K562 (cell line): ENCODE measurements around the gene VSIG10. TPM values are rescaled to one million over a fixed set of nuclear protein-coding genes. Genes with fewer than 3 reads are reported as not detected.

Source experiments
- CC2D1A ChIP-seq: fragments of 450-650 bp; IDR thresholded peaks from 2 replicates; pipeline ENCODE4 v1.6.1; 2017; ENCODE audit warnings: mild to moderate bottlenecking
- CUX1 ChIP-seq: fragments of 200-800 bp; sonication (Bioruptor generic); IDR thresholded peaks from 2 replicates; pipeline ENCODE4 v1.6.1; 2016; ENCODE audit warnings: missing genetic modification characterization, missing compliant biosample characterization
- DPF2 ChIP-seq: fragments of 450-650 bp; IDR thresholded peaks from 2 replicates; pipeline ENCODE4 v1.6.1; 2016
- E2F4 ChIP-seq: sonication (generic); formaldehyde crosslinking; IDR thresholded peaks from 2 replicates; pipeline ENCODE4 v1.8.0; 2022; ENCODE audit warnings: mild to moderate bottlenecking, low read depth, missing genetic modification reagents
- ILK ChIP-seq: fragments of 450-650 bp; IDR thresholded peaks from 2 replicates; pipeline ENCODE4 v1.6.1; 2016; ENCODE audit warnings: missing genetic modification characterization, low read depth, mild to moderate bottlenecking, missing compliant biosample characterization, moderate library complexity, borderline replicate concordance
- IRF9 ChIP-seq: fragments of 450-650 bp; IDR thresholded peaks from 2 replicates; pipeline ENCODE4 v1.6.1; 2016; ENCODE audit warnings: missing biosample characterization, missing genetic modification characterization
- JUNB ChIP-seq: fragments of 450-650 bp; formaldehyde crosslinking; conservative IDR thresholded peaks from 2 replicates; pipeline ENCODE4 v1.4.0; 2020; ENCODE audit warnings: mild to moderate bottlenecking
- KAT2B ChIP-seq: IDR thresholded peaks from one replicate; pipeline ENCODE4 v1.6.1; 2012; ENCODE audit warnings: low read depth, mild to moderate bottlenecking, control low read depth, inconsistent platforms, low read length, moderate library complexity
- MAX ChIP-seq: sonication (generic); formaldehyde crosslinking; IDR thresholded peaks from 2 replicates; pipeline ENCODE4 v1.9.0; 2022; ENCODE audit warnings: mild to moderate bottlenecking, missing genetic modification reagents
- MEF2A ChIP-seq: IDR thresholded peaks from 2 replicates; pipeline ENCODE4 v1.6.1; 2011; ENCODE audit warnings: low read depth, mild to moderate bottlenecking, low read length, moderate library complexity; ENCODE audit not compliant: control insufficient read depth
- NR4A1 ChIP-seq, 2 experiments: fragments of 250-450 bp in 1 of 2; fragments of 450-650 bp in 1 of 2; sonication (Bioruptor Pico) in 1 of 2; IDR thresholded peaks; 2 replicates each; pipeline versions ENCODE4 v1.4.0 to v1.6.1; 2016 to 2020; ENCODE audit warnings: mild to moderate bottlenecking in 2 of 2, missing compliant biosample characterization in 1 of 2, missing genetic modification characterization in 1 of 2, moderate library complexity in 1 of 2
- SMARCC2 ChIP-seq: fragments of 450-650 bp; IDR thresholded peaks from 2 replicates; pipeline ENCODE4 v1.6.1; 2017; ENCODE audit warnings: antibody characterized with exemption, moderate library complexity, mild to moderate bottlenecking, low read depth
- TARDBP ChIP-seq: fragments of 450-650 bp; IDR thresholded peaks from 2 replicates; pipeline ENCODE4 v1.6.1; 2016
- U2AF1 ChIP-seq: fragments of 200-400 bp; formaldehyde crosslinking; optimal IDR thresholded peaks from 2 replicates; pipeline ENCODE3; 2017; ENCODE audit warnings: mild to moderate bottlenecking, low read depth, low read length, moderate library complexity
- ZBTB12 ChIP-seq: fragments of 250-450 bp; sonication (Bioruptor Pico); IDR thresholded peaks from 2 replicates; pipeline ENCODE4 v1.4.0; 2020
- ZBTB7A ChIP-seq: IDR thresholded peaks from 2 replicates; pipeline ENCODE4 v1.6.1; 2011; ENCODE audit warnings: low read depth, mild to moderate bottlenecking, low read length, moderate library complexity, borderline replicate concordance; ENCODE audit not compliant: control insufficient read depth
- ZNF311 ChIP-seq: fragments of 250-450 bp; sonication (Bioruptor Pico); IDR thresholded peaks from 2 replicates; pipeline ENCODE4 v1.4.0; 2020; ENCODE audit warnings: mild to moderate bottlenecking, moderate library complexity
- polyA plus RNA-seq, 8 experiments: library from polyadenylated mRNA; depleted of rRNA in 4 of 8; stranded (reverse) in 5 of 8; unstranded in 3 of 8; fragments of >200 nt; fragmentation: Nextera tagmentation in 2 of 8; fragmentation: Illumina TruSeq in 1 of 8; extraction: Ambion mirVana in 2 of 8; extraction: Trizol in 1 of 8; gene quantifications; 2 replicates each; pipeline versions ENCODE4 v1.2.1 to v1.2.3, GENCODE V29; 2011 to 2014; ENCODE audit warnings: inconsistent platforms in 1 of 8, missing spikeins in 1 of 8
- total RNA-seq, 7 experiments: library from RNA; depleted of rRNA in 6 of 7; stranded (reverse); fragments of >200 nt in 6 of 7; fragmentation: Illumina TruSeq in 2 of 7; extraction: Trizol in 2 of 7; gene quantifications; 2 replicates each; pipeline versions ENCODE4 v1.2.1 to v1.2.3, GENCODE V29; 2011 to 2021; ENCODE audit warnings: low replicate concordance in 1 of 7
- TF ChIP-seq, protein P1 (sequence below): sonication (generic); formaldehyde crosslinking; IDR thresholded peaks from 2 replicates; pipeline ENCODE4 v1.8.0; 2022; ENCODE audit warnings: mild to moderate bottlenecking, missing genetic modification reagents

Gene VSIG10
- total and polyA plus RNA-seq, 9 of the 15 experiments (the other 6 are each of a cell fraction or from before 2014, with no cell fraction given): 4.1 to 8.8 (median 4.7) TPM

DNA sequence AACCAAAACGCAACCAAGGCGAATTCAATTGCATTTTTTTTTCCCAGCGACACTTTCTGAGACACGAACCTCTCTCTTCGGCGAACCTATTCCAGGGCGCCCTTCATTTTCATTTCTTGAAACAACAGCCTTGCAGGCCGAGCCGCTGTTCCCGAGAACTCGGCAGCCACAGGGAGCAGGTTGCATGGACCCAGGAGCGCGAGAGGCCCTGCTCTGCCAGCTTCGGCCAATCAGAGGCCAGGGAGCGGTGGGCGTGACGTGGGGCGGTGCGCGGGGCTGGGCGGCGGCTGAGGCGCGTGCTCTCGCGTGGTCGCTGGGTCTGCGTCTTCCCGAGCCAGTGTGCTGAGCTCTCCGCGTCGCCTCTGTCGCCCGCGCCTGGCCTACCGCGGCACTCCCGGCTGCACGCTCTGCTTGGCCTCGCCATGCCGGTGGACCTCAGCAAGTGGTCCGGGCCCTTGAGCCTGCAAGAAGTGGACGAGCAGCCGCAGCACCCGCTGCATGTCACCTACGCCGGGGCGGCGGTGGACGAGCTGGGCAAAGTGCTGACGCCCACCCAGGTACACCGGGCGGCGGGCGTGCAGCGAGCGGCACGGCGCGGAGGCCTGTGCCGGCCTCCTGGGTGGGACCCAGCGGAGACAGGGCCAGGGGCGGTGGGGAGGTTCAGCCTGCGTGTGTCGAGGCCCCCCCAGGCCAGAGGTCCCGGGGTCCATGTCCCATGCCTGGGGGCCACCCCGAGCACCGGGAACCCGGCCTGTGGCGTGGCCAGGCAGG is 32.2 kb upstream of the VSIG10 start, which contains the start of gene PEBP1 (continued):
- no peak for TF ChIP-seq U2AF1
- no peak for TF ChIP-seq MEF2A
- 0 out of 2 replicates have a peak, but pooled peaks have one; percentile 7 for TF ChIP-seq ZBTB12 (CRISPR knock-in tag)
- no peak for TF ChIP-seq KAT2B
- no peak for TF ChIP-seq DPF2
- TF ChIP-seq JUNB (CRISPR knock-in tag): no peak
- no peak for TF ChIP-seq ILK
- TF ChIP-seq CC2D1A: no peak
- TF ChIP-seq NR4A1 (CRISPR knock-in tag; IDR thresholded peaks at IDR 0.05): no peak
- TF ChIP-seq NR4A1 (tag; IDR thresholded peaks at IDR 0.05): no peak
- peak; percentile 34; the same call in 1 of the 2 replicates for TF ChIP-seq ZBTB7A
- TF ChIP-seq, protein P1, sequence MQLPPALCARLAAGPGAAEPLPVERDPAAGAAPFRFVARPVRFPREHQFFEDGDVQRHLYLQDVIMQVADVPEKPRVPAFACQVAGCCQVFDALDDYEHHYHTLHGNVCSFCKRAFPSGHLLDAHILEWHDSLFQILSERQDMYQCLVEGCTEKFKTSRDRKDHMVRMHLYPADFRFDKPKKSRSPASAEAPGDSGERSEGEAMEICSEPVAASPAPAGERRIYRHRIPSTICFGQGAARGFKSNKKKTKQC (CRISPR knock-in tag): peak; percentile 94
- TF ChIP-seq E2F4 (CRISPR knock-in tag): no peak
- peak; percentile 99 for TF ChIP-seq MAX (CRISPR knock-in tag)
- TF ChIP-seq IRF9 (tag): no peak
- no peak for TF ChIP-seq TARDBP
- no peak for TF ChIP-seq SMARCC2
- no peak for TF ChIP-seq ZNF311
- TF ChIP-seq CUX1 (CRISPR knock-in tag): no peak
